Stimulated activated CD4-positive, alpha-beta T cell treated with anti-CD3 and anti-CD28 coated beads, Interleukin-12 subunit alpha, Interleukin-12 subunit beta, amount 100 ng/mL, for 48 hours (primary cell): Measurements from ENCODE around the gene ZFYVE26.

ENCODE experiments used
- DNase-seq, 3 donors: peaks; one replicate each; pipeline ENCODE4 v3.0.0-alpha.2; 2020; ENCODE audit warnings: low read depth in 2 of 3, low spot score in 1 of 3

The ZFYVE26 gene

GRCh38 chr14:67817750-67818438, 1.5 kb upstream of the ZFYVE26 start:
- no peak for DNase-seq

DNA sequence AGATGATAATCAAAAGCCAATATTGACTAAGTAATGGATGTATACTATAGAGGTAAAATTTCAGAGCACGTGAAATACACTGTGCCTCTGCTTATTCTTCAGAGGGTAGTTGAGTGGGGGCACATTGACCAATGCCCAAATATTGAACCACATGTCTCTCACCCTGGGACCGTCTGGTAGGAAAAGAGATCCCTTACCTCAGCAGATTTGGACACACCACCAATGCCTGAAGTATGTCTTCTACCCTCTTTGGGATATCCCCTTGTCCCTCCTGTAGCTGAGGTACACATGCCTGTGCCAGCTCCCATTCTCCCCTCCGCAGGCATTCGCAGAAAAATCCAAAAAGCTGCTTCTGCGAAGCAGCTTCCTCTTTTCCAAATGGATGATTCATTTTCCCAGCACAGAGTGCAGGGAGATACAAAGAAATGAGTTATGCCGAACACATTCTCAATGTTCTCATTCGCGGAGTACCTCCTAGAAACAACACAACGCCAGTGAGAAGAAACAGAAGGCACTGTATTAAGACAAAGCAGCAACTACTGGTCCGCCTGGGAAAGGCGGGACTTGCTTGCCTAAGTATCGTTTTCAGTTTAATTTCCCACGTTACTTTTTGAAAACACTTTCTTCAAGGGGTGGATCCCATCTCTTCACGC, 691 bp downstream of the ZFYVE26 start:
- no peak for DNase-seq

DNA sequence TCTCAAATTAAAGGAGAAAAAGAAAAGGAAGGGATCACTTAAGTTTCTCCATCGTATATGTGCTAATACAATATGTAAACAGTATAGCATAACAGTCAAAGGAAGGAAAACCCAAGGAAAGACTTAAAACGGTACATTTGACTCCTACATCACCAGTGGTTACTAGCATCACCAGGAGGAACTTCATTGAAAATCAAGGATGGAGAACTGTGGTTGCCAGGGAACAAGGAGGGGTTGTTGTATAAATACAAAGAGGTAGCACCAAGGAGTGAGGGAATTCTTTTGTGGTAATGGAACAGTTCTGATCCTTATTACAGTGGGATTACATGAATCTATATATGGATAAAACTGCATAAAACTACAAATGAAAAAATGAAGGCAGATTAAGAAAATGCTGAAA, 1.6 kb downstream of the ZFYVE26 start:
- no peak for DNase-seq

GRCh38 chr14:67806246-67806645, 10.1 kb downstream of the ZFYVE26 start:
- no peak for DNase-seq

GRCh38 chr14:67800743-67801142, 15.6 kb downstream of the ZFYVE26 start:
- no peak for DNase-seq

DNA sequence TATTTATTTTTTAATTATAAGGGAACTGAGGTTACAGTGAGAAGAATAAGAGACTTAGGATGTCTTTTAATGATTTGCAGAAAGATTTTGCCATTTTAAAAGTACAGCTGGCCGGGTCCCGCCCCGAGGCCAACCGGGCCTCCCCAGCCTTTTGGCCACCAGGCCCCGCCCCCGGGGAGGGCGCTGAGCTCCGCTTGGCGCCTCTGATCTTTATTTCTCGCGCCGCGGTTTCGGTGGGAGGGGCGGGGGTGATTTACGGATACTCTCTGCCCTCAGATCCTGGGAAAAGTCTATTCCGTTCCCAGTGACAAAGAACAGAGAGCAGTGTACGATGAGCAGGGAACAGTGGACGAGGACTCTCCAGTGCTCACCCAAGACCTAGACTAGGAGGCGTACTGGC, 17.7 kb downstream of the ZFYVE26 start:
- DNase-seq, result no peak

- no peak for DNase-seq
Observed at GRCh38 chr14:67787673-67788072, 28.7 kb downstream of the ZFYVE26 start.

DNA sequence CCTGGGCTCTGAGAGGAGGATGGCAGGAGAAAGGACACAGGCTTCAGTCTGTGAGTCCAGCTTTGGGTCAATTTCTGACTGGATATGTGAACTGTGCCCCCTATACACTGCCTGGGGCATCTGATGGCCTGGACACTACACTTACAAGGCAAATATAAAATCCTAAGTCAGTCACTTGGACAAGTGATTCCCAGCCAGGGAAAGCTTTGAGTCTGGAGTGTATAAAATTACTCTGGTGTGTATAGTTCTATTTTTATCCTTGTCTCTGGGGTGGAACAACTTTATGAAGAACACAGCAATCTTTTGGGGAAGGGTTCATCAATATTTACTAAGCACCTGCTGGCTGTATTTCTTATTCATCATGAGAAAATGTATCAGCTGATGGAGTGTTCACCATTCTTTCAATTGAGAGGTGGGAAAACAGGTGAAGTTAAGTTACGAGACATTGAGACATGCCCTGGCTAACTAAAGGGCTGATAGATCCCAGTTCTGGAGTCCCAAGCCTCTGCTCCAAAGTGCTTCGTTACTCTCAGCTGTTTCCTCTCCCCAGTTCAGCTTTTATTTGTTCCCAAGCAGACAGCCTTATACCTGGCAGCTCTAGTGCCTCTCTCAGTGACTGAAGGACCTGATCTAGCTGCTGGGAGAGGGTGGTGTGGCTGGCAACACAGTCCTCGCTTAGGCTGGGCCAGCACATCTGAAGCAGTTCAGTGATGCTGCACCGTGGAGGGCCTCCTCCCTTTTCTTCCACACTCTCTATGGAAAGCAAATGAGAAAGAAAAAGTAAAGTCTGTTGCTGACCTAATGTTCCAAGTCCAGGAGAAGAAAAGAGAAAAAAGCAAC, 30.9 kb downstream of the ZFYVE26 start:
- DNase-seq, result no peak

- DNase-seq, result no peak
Observed at GRCh38 chr14:67784244-67784823, 32.1 kb downstream of the ZFYVE26 start.

- no peak for DNase-seq
Observed at GRCh38 chr14:67782090-67782489, 34.3 kb downstream of the ZFYVE26 start.

GRCh38 chr14:67778792-67779191, 37.6 kb downstream of the ZFYVE26 start:
- DNase-seq, result no peak

- no peak for DNase-seq
Observed at GRCh38 chr14:67776653-67777322, 39.6 kb downstream of the ZFYVE26 start.

DNA sequence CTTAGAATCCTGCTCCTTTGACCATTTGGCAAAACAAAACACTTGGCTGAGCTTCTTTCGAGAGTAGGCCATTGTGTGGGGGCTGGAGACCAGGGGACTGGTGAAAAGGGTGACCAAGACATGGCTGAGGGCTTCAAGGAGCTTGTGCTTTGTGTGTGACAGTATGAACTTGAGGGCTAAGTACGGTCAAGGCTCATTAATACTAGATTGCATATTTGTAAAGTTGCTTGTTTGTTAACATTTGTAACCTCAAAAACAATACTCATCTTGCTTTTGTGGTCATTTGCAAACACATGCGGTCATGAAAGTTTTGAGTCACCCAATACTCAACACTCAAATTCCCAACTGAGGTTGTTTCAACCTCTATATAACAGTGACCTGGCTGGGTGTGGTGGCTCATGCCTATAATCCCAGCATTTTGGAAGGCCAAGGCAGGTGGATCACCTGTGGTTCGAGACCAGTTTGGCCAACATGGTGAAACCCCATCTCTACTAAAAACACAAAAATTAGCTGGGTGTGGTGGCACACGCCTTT, 42.5 kb downstream of the ZFYVE26 start:
- no peak for DNase-seq

DNA sequence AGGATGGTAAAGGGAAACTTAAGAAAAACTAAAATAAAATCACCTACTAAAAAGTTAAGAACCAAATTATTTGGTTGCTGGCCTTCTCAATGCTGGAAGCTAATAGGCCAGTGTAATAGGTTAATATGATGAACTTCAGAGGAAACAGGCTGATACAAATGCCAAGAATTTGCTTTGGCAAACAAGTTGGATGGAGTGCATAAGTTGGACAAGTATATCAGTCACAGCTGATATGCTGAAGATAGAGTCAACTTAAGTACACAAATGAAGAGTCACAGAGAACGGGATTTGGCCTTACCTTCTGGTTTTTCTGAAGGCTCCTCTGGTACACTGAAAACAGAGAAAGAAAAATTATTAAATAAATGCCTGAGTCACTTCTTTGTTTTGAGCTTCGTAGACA, 48.2 kb downstream of the ZFYVE26 start:
- no peak for DNase-seq

- no peak for DNase-seq
Observed at GRCh38 chr14:67766035-67766680, 50.2 kb downstream of the ZFYVE26 start.

GRCh38 chr14:67765192-67765834, 51.1 kb downstream of the ZFYVE26 start:
- DNase-seq, result no peak

- DNase-seq, result no peak
Observed at GRCh38 chr14:67764496-67764895, 51.9 kb downstream of the ZFYVE26 start.

GRCh38 chr14:67763158-67763822, 53.1 kb downstream of the ZFYVE26 start:
- DNase-seq, result no peak

DNA sequence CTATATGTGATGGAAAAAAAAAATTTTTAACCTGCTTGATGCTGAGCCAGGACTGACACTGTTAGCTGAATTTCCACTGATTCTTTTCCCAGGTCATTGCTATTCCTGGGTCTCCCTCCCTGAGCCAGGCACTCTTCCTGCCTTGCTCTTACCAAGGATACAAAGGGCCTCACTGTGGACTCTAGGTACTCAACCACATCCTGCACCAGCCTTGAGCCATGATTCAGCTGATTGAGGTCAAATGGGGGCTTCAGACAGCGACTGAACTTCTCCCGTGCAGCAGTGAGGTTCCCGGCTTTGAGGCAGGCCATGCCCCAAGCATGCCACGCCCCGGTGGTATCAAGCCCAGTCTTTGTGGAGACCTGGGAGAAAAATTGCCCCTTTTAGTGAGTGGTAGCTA, 54.3 kb downstream of the ZFYVE26 start:
- no peak for DNase-seq
